ENCODE results near the gene FANCF. TPM values are rescaled to one million over a fixed set of nuclear protein-coding genes. Genes with fewer than 3 reads are reported as not detected.

The FANCF gene
- total and polyA plus RNA-seq, 2 experiments from 2014 or later, result 9.9 to 16.4 TPM

DNA sequence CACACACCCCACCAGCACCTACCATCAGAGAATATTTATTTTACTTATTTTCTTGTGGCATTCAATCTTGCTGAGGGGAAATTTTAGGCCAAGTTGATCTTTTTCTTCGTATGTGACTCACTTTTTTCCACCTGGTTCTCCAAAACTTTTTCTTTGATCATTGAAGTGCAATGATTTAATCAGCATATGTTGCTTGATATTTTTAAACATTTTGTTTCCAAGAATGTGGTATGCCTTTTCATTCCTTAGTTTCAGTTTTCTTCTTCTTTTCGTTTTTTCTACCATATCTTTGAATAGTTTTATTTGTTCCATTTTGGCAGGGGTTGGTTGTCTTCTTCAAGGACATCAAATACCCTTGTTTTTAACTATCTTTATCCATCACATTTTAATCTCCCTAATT, 28.6 kb downstream of the FANCF start:
- 79% methylated on average over 2 of the region's 2 CpGs for WGBS (ENCODE audit: low lambda C conversion rate, missing lambda C conversion rate)
- Histone ChIP-seq H3K4me1 (ENCODE audit: insufficient read depth) (no peaks in the 10 kb centered on the region), H2AFZ (no peak overlapping the region), H3K79me2 (no peaks in the 10 kb centered on the region), H3K9me3 (ENCODE audit: low read depth) (no peaks in the 10 kb centered on the region), H3K4me2 (no peak overlapping the region), H3K4me3 (no peak overlapping the region), H3K27ac (no peak overlapping the region), H3K9me2 (replicated peaks; ENCODE audit: insufficient read depth) (no peaks in the 10 kb centered on the region), H3K27me3 (no peaks in the 10 kb centered on the region), H4K20me1 (ENCODE audit: insufficient read depth, poor library complexity, severe bottlenecking) (no peaks in the 10 kb centered on the region), H3K36me3 (replicated peaks; ENCODE audit: insufficient read depth, low read depth) (no peaks in the 10 kb centered on the region)
- TF ChIP-seq EZH2 (IDR thresholded peaks at IDR 0.05; ENCODE audit: borderline replicate concordance), result no peak
- TF ChIP-seq, protein P1, sequence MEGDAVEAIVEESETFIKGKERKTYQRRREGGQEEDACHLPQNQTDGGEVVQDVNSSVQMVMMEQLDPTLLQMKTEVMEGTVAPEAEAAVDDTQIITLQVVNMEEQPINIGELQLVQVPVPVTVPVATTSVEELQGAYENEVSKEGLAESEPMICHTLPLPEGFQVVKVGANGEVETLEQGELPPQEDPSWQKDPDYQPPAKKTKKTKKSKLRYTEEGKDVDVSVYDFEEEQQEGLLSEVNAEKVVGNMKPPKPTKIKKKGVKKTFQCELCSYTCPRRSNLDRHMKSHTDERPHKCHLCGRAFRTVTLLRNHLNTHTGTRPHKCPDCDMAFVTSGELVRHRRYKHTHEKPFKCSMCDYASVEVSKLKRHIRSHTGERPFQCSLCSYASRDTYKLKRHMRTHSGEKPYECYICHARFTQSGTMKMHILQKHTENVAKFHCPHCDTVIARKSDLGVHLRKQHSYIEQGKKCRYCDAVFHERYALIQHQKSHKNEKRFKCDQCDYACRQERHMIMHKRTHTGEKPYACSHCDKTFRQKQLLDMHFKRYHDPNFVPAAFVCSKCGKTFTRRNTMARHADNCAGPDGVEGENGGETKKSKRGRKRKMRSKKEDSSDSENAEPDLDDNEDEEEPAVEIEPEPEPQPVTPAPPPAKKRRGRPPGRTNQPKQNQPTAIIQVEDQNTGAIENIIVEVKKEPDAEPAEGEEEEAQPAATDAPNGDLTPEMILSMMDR (IDR thresholded peaks at IDR 0.05; ENCODE audit: poor library complexity), result no peak
- TF ChIP-seq EZH2phosphoT487 (IDR thresholded peaks at IDR 0.05; ENCODE audit: low read depth, severe bottlenecking, unreplicated experiment), result no peak
- no peak for DNase-seq (ENCODE audit: low spot score)

DNA sequence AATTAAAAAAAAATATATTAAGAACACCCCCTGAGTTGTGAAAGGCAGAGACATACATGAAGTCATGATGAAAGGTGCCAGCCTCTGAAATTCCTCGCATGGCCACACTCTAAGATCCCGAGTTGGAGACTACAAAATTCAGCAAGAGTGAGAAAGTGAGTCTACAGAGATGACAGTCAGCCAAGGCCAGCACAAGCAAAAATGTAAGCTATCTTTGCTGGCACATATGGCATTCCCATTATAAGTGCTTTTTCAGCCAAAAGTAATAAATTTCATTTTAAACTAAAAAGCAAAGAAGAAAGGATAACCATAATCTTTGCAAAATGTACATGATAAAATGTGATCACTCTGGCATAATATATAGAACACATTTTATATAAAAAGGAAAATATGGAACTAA, 40.6 kb downstream of the FANCF start:
- H3K79me2 ChIP-seq, result no peaks in the 10 kb centered on the region
- H3K36me3 ChIP-seq (replicated peaks; ENCODE audit: insufficient read depth, low read depth), result no peaks in the 10 kb centered on the region
- no peak for DNase-seq (ENCODE audit: low spot score)
- H3K27ac ChIP-seq, result no peak overlapping the region
- no peaks in the 10 kb centered on the region for H3K9me3 ChIP-seq (ENCODE audit: low read depth)
- no peak overlapping the region for H3K4me2 ChIP-seq
- TF ChIP-seq, protein P1 (IDR thresholded peaks at IDR 0.05; ENCODE audit: poor library complexity), result no peak
- TF ChIP-seq EZH2phosphoT487 (IDR thresholded peaks at IDR 0.05; ENCODE audit: low read depth, severe bottlenecking, unreplicated experiment) (no peak), EZH2 (IDR thresholded peaks at IDR 0.05; ENCODE audit: borderline replicate concordance) (no peak)
- no peaks in the 10 kb centered on the region for H4K20me1 ChIP-seq (ENCODE audit: insufficient read depth, poor library complexity, severe bottlenecking)
- H3K9me2 ChIP-seq (replicated peaks; ENCODE audit: insufficient read depth), result no peaks in the 10 kb centered on the region
- H2AFZ ChIP-seq, result no peak overlapping the region
- H3K4me1 ChIP-seq (ENCODE audit: insufficient read depth), result no peaks in the 10 kb centered on the region
- no peaks in the 10 kb centered on the region for H3K27me3 ChIP-seq
- no peak overlapping the region for H3K4me3 ChIP-seq
- WGBS (ENCODE audit: low lambda C conversion rate, missing lambda C conversion rate), result 79% methylated on average over 2 of the region's 2 CpGs

DNA sequence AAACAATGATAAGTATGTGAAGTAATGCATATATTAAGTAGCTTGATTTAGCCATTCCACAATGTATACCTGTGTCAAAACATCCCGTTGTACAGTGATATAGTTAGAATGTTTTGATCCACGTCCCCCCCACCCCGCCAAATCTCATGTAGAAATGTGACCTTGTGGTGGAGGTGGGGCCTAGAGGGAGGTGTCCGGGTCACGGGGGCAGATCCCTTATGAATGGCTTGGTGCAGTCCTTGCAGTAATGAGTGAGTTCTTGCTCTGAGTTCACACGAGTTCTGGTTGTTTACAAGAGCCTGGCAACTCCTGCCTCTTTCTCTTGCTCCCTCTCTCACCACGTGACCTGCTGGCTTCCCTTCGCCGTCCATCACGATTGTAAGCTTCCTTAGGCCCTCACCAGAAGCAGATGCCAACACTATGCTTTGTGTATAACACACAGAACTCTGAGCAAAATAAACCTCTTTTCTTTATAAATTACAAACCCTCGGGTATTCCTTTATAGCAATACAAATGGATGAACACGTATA, 41.6 kb downstream of the FANCF start:
- WGBS (ENCODE audit: low lambda C conversion rate, missing lambda C conversion rate), result 80% methylated on average over 12 of the region's 12 CpGs
- Histone ChIP-seq H3K4me3 (no peak overlapping the region), H4K20me1 (ENCODE audit: insufficient read depth, poor library complexity, severe bottlenecking) (no peaks in the 10 kb centered on the region)

More for the DNA sequence above, 41.6 kb downstream of the FANCF start:
- Histone ChIP-seq H3K36me3 (replicated peaks; ENCODE audit: insufficient read depth, low read depth) (no peaks in the 10 kb centered on the region), H3K4me2 (no peak overlapping the region), H2AFZ (no peak overlapping the region), H3K4me1 (ENCODE audit: insufficient read depth) (no peaks in the 10 kb centered on the region), H3K9me3 (ENCODE audit: low read depth) (no peaks in the 10 kb centered on the region), H3K9me2 (replicated peaks; ENCODE audit: insufficient read depth) (no peaks in the 10 kb centered on the region), H3K27me3 (no peaks in the 10 kb centered on the region), H3K27ac (no peak overlapping the region), H3K79me2 (no peaks in the 10 kb centered on the region)
- TF ChIP-seq EZH2phosphoT487 (IDR thresholded peaks at IDR 0.05; ENCODE audit: low read depth, severe bottlenecking, unreplicated experiment) (no peak), EZH2 (IDR thresholded peaks at IDR 0.05; ENCODE audit: borderline replicate concordance) (no peak)
- TF ChIP-seq, protein P1 (IDR thresholded peaks at IDR 0.05; ENCODE audit: poor library complexity), result no peak
- no peak for DNase-seq (ENCODE audit: low spot score)

All from hepatocyte (in vitro differentiated cells).